ENCODE results near the gene OXTR. TPM values are rescaled to one million over a fixed set of nuclear protein-coding genes. Genes with fewer than 3 reads are reported as not detected.

Gene OXTR
- total RNA-seq, 1 experiment from 2014 or later: 3.6 TPM

GRCh38 chr3:8777201-8777977, 8.0 kb upstream of the OXTR start:
- 0 out of 2 replicates have a peak, but pooled peaks cover 3% of the 10 kb centered on the region for H3K9me3 Mint-ChIP-seq
- ChIA-PET CTCF (interaction anchor here (0.8 to 3.9 kb wide), 2 partner anchors 8 to 114 kb away, joined by 3 to 23 read pairs; partner anchors contain the start of gene OXTR), POLR2A (no interaction called here)
- TF ChIP-seq AFF4 (CRISPR knock-in tag; IDR thresholded peaks at IDR 0.05; ENCODE audit: borderline replicate concordance): no peak
- no peak for TF ChIP-seq KAT7 (CRISPR knock-in tag; IDR thresholded peaks at IDR 0.05; ENCODE audit: borderline replicate concordance)
- TF ChIP-seq JAZF1 (CRISPR knock-in tag; IDR thresholded peaks at IDR 0.05): no peak
- no peak for TF ChIP-seq ZNF138 (CRISPR knock-in tag; conservative IDR thresholded peaks at IDR 0.05)
- TF ChIP-seq ZNF416 (CRISPR knock-in tag; IDR thresholded peaks at IDR 0.05): no peak
- no peak for TF ChIP-seq TEAD4 (CRISPR knock-in tag; IDR thresholded peaks at IDR 0.05)
- TF ChIP-seq IRF1 (CRISPR knock-in tag; IDR thresholded peaks at IDR 0.05): no peak
- TF ChIP-seq NFYB (CRISPR knock-in tag; conservative IDR thresholded peaks at IDR 0.05; ENCODE audit: low read depth): no peak
- TF ChIP-seq STAT6 (CRISPR knock-in tag; conservative IDR thresholded peaks at IDR 0.05; ENCODE audit: low read depth): no peak
- TF ChIP-seq ATF3 (CRISPR knock-in tag; conservative IDR thresholded peaks at IDR 0.05): no peak
- no peak for TF ChIP-seq ZNF281 (CRISPR knock-in tag; IDR thresholded peaks at IDR 0.05)
- no peak for TF ChIP-seq TP53 (CRISPR knock-in tag; IDR thresholded peaks at IDR 0.05)
- TF ChIP-seq HMGXB4 (CRISPR knock-in tag; IDR thresholded peaks at IDR 0.05): no peak
- TF ChIP-seq USF2 (CRISPR knock-in tag; IDR thresholded peaks at IDR 0.05): no peak
- TF ChIP-seq ZNF425 (CRISPR knock-in tag; conservative IDR thresholded peaks at IDR 0.05): no peak
- TF ChIP-seq NR3C1 (CRISPR knock-in tag; conservative IDR thresholded peaks at IDR 0.05; ENCODE audit: low read depth): no peak
- TF ChIP-seq ZNF671 (CRISPR knock-in tag; IDR thresholded peaks at IDR 0.05): no peak
- H3K4me1 Mint-ChIP-seq: peaks cover 5% of the 10 kb centered on the region; the same call in 1 of the 2 replicates
- H3K27ac Mint-ChIP-seq: no peak overlapping the region
- DNase-seq (ENCODE audit: low spot score): no peak
- no peaks in the 10 kb centered on the region for H3K36me3 Mint-ChIP-seq
- H3K4me3 Mint-ChIP-seq: no peak overlapping the region
- no peak for ATAC-seq
- 0 out of 2 replicates have a peak, but pooled peaks cover 3% of the 10 kb centered on the region for H3K27me3 Mint-ChIP-seq (ENCODE audit: low read depth)
